HG03442 (cell line): ENCODE data around the gene EPB41.

Experiments
- ATAC-seq: cut with Tn5 transposase; IDR thresholded peaks from one replicate; pipeline ENCODE4 v1.9.1; 2021; ENCODE audit warnings: mild to moderate bottlenecking, moderate library complexity; ENCODE audit not compliant: unreplicated experiment

EPB41 gene

DNA sequence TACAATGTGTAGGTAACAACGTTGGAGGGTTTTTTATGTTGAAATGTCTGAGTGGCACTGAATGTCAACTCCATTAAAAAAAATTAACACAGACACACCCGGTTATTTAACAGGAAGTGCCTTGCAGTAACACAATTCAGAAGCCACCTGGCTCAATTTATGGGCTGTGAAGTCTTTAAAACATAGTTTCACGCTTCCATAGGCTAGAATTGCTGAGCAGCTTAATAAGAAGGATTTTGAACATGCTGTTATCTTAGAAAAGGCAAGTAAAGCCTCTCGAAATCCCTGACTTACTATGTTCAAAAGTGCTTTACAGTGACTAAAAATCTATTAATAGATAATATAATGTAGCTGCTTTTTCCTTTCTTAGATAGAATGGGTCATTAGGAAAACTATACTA is 247.7 kb downstream of the EPB41 start:
- ATAC-seq: no peak

DNA sequence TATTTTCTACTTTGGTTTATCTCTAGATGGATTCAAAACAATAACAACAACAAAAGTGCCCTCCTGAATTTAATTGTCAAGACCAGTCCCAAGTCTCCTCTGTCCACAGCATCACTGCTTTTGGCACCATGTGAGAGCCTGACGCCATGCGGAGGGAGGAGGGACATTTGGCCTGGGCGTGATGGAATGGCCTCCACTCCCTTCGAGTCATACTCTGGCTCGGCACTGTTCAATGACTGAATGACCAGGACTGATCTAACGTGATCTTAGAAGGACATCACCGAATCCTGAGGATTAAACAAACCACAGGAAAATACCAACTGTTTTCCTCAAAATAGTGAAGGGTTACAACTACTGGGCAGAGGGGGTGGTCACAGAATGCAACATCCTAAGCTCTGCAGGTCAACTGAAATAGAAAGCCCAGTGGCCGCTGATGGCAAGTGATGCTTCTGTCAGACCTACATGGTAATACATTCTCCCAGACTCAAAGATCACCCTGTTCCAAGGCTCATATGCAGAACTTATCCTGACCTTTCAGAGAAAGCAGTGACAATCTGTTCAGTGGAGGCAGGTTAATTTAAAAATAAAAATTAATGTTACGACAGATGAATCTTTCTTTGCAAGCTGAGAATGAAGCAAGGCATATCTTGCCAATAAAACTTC is 248.2 kb downstream of the EPB41 start:
- no peak for ATAC-seq

DNA sequence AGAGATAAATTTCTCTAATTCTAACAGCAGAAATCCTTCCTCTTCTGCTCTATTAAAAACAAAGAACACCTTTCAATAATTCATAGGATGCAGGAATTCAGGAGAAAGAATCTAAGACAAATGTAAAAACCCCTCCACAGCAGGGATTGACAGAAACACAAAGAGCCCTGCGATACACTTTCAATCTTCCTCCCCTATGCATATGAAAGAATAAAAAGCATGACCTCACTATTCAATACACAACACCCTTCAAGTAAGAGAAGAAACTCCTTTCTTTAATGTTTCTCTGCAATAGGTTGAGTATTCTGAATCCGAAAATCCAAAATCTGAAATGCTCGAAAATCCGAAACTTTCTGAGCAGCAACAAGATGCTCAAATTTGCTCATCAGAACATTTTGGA is 250.2 kb downstream of the EPB41 start:
- no peak for ATAC-seq

DNA sequence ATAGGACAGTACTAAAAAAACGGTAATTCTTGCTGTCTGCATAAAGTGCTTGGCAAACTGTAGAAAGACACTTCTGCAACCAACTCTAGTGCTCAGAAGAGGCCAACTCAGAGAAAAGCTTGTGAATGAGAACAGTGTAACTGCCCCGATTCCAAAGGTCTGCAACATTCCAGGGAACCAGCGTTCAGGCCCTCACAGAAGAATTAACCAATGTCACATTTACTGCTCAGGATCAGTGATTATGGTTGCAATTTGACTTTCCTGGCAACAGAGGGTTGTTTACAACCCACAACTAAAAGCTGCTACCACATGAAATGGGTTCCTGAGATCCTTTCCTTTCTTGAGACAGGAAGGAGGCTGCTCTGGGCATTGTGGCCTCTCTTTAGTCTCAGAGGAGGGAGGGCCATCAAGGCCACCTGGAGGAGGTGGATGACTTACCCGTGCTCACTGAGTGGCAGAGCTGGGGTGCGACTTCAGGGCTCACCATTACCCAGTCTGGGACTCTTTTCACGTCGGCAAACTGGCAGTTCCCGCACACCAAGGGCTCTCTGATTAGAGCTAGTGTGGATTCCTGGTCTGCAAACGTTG is 252.0 kb downstream of the EPB41 start:
- no peak for ATAC-seq

DNA sequence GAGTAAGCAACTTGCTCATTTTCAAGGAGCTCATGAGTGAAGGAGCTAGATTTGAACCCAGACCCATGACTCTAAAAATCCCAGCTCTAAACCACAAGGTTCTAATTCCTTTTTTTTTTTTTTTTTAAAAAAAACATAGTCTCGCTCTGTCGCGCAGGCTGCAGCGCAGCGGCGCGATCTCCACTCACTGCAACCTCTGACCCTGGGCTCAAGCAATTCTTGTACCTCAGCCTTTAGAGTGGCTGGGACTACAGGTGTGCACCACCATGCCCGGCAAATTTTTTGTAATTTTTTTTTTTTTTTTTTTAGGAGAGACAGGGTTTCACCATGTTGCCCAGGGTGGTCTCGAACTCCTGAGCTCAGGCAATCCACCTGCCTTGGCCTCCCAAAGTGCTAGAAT is 253.5 kb downstream of the EPB41 start:
- ATAC-seq: no peak
